Osteocyte (in vitro differentiated cells): ENCODE results near the gene LRRC52. TPM values are rescaled to one million over a fixed set of nuclear protein-coding genes. Genes with fewer than 3 reads are reported as not detected.
"Not testable (repeated sequence)": the region's sequence is repeated elsewhere in the genome, so short reads cannot be mapped to it uniquely, and the experiment has no call there.

Experiments
- DNase-seq: peaks from one replicate; pipeline ENCODE4 v3.0.0; 2021; ENCODE audit warnings: mixed read lengths; ENCODE audit not compliant: unreplicated experiment; ENCODE audit errors: extremely low spot score
- H3K27ac Mint-ChIP-seq: one replicate; pipeline ENCODE4 v1.8.0; 2021; ENCODE audit warnings: mild to moderate bottlenecking, mixed read lengths; ENCODE audit not compliant: unreplicated experiment
- H3K27me3 Mint-ChIP-seq: one replicate; pipeline ENCODE4 v1.8.0; 2021; ENCODE audit warnings: mixed read lengths; ENCODE audit not compliant: unreplicated experiment
- H3K36me3 Mint-ChIP-seq: one replicate; pipeline ENCODE4 v1.8.0; 2021; ENCODE audit warnings: mixed read lengths; ENCODE audit not compliant: unreplicated experiment
- H3K4me1 Mint-ChIP-seq: one replicate; pipeline ENCODE4 v1.8.0; 2021; ENCODE audit warnings: mixed read lengths; ENCODE audit not compliant: unreplicated experiment
- H3K4me3 Mint-ChIP-seq: one replicate; pipeline ENCODE4 v1.8.0; 2021; ENCODE audit warnings: mild to moderate bottlenecking, moderate library complexity, mixed read lengths; ENCODE audit not compliant: unreplicated experiment
- H3K9me3 Mint-ChIP-seq: one replicate; pipeline ENCODE4 v1.8.0; 2021; ENCODE audit warnings: mixed read lengths; ENCODE audit not compliant: unreplicated experiment
- total RNA-seq: library from RNA; stranded (reverse); gene quantifications from 2 replicates; pipeline ENCODE4 v1.2.1, GENCODE V29; 2021
- TF ChIP-seq, protein P1 (sequence below): fragments of 200-600 bp; sonication (generic); IDR thresholded peaks from 2 replicates; pipeline ENCODE4 v1.5.0; 2021; ENCODE audit warnings: antibody characterized with exemption, mild to moderate bottlenecking, moderate library complexity

Gene LRRC52
- total RNA-seq, 1 donor from 2014 or later, result not detected

DNA sequence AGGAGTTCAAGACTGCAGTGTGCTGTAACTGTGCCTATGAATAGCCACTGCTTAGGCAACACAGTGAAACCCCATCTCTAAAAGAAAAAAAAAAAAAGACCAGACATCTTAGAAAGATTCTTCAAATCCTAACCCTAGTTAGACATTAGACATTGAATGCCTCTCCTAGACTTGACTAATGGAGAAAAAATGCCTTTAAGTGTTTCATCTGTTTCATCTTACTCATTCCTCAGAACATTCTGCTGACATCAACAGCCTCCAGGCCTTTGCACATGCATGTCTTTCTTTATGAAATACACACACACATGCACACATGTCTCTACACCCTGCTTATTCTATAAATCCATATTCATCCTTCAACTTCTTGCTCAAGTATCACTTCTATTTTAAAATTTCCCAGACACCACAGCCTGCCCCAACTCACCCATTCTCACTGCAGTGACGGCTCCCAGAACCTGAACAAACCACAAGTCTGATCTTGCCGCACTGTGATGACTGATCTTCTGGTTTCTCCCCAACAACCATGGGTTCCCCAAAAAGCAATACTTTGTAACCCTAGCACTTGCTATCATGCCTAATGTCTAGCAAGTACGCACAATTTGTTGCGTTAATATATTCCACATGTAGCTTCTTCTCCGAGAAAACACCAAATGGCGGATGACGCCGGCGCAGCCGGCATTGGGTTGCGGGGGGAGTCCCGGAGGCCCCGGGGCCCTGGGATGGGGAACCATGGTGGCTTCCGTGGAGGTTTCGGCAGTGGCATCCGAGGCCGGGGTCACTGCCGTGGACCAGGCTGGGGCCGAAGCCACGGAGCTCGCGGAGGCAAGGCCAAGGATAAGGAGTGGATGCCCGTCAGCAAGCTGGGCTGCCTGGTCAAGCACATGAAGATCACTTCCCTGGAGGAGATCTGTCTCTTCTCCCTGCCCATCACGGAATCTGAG lies 37.4 kb downstream of the LRRC52 start:
- H3K36me3 Mint-ChIP-seq, result no peaks in the 10 kb centered on the region
- no peak overlapping the region for H3K27ac Mint-ChIP-seq
- peaks cover 24% of the 10 kb centered on the region for H3K27me3 Mint-ChIP-seq
- no peaks in the 10 kb centered on the region for H3K9me3 Mint-ChIP-seq
- no peak for DNase-seq
- no peak overlapping the region for H3K4me3 Mint-ChIP-seq
- TF ChIP-seq, protein P1, sequence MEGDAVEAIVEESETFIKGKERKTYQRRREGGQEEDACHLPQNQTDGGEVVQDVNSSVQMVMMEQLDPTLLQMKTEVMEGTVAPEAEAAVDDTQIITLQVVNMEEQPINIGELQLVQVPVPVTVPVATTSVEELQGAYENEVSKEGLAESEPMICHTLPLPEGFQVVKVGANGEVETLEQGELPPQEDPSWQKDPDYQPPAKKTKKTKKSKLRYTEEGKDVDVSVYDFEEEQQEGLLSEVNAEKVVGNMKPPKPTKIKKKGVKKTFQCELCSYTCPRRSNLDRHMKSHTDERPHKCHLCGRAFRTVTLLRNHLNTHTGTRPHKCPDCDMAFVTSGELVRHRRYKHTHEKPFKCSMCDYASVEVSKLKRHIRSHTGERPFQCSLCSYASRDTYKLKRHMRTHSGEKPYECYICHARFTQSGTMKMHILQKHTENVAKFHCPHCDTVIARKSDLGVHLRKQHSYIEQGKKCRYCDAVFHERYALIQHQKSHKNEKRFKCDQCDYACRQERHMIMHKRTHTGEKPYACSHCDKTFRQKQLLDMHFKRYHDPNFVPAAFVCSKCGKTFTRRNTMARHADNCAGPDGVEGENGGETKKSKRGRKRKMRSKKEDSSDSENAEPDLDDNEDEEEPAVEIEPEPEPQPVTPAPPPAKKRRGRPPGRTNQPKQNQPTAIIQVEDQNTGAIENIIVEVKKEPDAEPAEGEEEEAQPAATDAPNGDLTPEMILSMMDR, result no peak
- peaks cover 1% of the 10 kb centered on the region for H3K4me1 Mint-ChIP-seq

DNA sequence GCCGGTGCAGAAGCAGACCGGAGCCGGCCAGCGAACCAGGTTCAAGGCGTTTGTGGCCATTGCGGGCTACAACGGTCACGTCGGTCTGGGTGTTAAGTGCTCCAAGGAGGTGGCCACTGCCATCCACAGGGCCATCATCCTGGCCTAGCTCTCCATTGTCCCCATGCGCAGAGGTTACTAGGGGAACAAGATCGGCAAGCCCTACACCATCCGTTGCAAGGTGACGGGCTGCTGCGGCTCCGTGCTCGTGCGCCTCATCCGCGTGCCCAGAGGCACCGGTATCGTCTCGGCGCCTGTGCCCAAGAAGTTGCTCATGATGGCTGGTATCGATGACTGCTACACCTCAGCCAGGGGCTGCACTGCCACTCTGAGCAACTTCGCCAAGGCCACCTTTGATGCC lies 38.1 kb downstream of the LRRC52 start:
- no peak for DNase-seq
- no peak overlapping the region for H3K4me3 Mint-ChIP-seq
- H3K9me3 Mint-ChIP-seq, result no peaks in the 10 kb centered on the region
- H3K27ac Mint-ChIP-seq, result no peak overlapping the region
- TF ChIP-seq, protein P1, result no peak
- peaks cover 1% of the 10 kb centered on the region for H3K4me1 Mint-ChIP-seq
- H3K27me3 Mint-ChIP-seq, result peaks cover 21% of the 10 kb centered on the region
- no peaks in the 10 kb centered on the region for H3K36me3 Mint-ChIP-seq

DNA sequence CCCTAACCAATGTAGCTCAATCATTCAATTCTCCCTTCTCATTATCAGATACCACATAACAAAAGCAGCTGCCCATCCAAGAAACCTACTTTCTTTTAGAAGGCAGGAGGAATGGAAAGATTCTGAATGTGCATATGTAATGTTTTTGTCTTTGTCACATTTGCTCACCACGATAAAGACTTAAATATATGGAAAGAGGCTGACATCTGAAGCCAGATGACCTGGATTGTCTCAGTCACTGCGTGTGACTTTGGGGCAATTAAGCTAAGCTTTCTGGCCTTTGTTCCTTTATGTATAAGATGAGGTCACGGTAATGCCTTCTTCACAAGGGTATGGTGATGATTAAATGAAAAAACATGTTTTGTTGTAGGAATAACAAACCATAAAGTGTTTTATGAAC lies 42.6 kb downstream of the LRRC52 start:
- no peak overlapping the region for H3K4me3 Mint-ChIP-seq
- TF ChIP-seq, protein P1, result no peak
- no peaks in the 10 kb centered on the region for H3K36me3 Mint-ChIP-seq
- H3K4me1 Mint-ChIP-seq, result no peaks in the 10 kb centered on the region
- no peak for DNase-seq
- peaks cover 48% of the 10 kb centered on the region for H3K27me3 Mint-ChIP-seq
- H3K27ac Mint-ChIP-seq, result no peak overlapping the region
- no peaks in the 10 kb centered on the region for H3K9me3 Mint-ChIP-seq

DNA sequence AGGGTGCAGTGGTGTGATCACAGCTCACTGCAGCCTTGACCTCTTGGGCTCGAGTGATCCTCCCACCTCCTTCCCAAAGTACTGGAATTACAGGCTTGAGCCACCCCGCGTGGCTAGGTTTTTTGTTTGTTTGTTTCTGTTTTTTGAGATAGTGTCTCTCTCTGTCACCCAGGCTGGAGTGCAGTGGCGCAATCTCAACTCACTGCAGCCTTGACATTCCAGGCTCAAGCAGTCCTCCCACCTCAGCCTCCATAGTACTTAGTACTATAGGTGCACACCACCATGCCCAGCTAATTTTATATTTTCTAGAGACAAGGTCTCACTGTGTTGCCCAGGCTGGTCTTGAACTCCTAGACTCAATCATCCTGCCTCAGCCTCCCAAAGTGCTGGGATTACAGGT lies 47.6 kb downstream of the LRRC52 start:
- Mint-ChIP-seq H3K4me1 (peaks cover 14% of the 10 kb centered on the region), H3K27me3 (peaks cover 63% of the 10 kb centered on the region)
- H3K36me3 Mint-ChIP-seq, DNase-seq, H3K9me3 Mint-ChIP-seq, H3K27ac Mint-ChIP-seq, H3K4me3 Mint-ChIP-seq: not testable (repeated sequence)

DNA sequence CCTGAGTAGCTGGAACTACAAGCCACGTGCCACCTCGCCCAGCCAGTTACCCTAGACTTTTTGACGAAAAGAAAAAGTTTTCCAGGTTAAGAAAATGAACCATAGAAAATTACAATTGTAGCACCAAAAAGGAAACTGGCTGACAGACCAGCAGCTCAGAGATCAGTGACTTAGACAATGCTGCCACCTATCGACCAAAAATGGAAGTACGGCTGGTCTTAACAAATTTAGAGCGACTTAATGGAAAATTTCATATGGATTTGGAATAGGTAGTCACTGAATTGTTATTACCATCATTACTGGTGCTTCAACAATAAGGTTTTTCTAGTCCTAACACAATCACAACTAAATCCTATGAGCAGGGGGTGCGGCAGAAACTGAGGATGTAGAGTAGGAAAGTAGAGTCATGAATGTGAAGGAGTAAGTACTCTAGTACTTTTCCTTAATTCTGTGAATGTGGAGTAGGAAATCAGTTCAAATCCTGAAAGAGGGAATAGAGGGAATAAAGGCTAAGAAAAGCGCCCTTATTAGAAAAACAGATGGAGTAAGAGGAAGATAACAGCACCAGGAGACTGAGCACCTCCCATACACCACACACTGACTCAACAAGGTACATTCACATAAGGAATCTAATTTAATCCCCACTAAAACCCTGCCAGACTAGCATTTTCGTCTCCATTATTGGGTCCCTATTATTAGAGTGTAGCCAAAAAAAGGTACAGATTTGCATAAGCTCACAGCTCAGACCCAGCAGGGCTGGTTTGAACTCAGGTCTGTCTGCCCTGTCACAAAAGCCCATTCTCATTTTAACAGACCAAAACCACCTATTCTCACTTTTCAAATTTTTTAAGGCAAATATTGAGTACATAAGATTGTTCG lies 49.4 kb downstream of the LRRC52 start:
- Mint-ChIP-seq H3K9me3 (no peaks in the 10 kb centered on the region), H3K4me3 (no peak overlapping the region), H3K27ac (no peak overlapping the region), H3K36me3 (no peaks in the 10 kb centered on the region), H3K4me1 (peaks cover 23% of the 10 kb centered on the region), H3K27me3 (peaks cover 52% of the 10 kb centered on the region)
- DNase-seq, result peak; percentile 87
- TF ChIP-seq, protein P1, result peak; percentile 87
